Memory B cell (primary cell): ENCODE measurements around the gene LDLRAD2.
A peak's percentile ranks its signal among the peaks of the same experiment; 100 is the strongest.
"Not testable (repeated sequence)": the region's sequence is repeated elsewhere in the genome, so short reads cannot be mapped to it uniquely, and the experiment has no call there.

Source experiments
- ATAC-seq: fragments of 150-1000 bp; cut with Tn5 transposase; 2 replicates; pipeline ENCODE4 v1.10.0; 2021; ENCODE audit warnings: low read depth, mild to moderate bottlenecking, moderate library complexity
- DNase-seq, 2 donors: peaks; one replicate each; pipeline ENCODE4 v3.0.0; 2022; ENCODE audit warnings: low spot score in 2 of 2
- H3K27ac Mint-ChIP-seq: one replicate; pipeline ENCODE4 v1.8.0; 2022; ENCODE audit warnings: mild to moderate bottlenecking, moderate library complexity, mixed read lengths
- H3K27me3 Mint-ChIP-seq: one replicate; pipeline ENCODE4 v1.8.0; 2022; ENCODE audit warnings: mixed read lengths
- H3K36me3 Mint-ChIP-seq: one replicate; pipeline ENCODE4 v1.8.0; 2022; ENCODE audit warnings: mild to moderate bottlenecking, mixed read lengths
- H3K4me1 Mint-ChIP-seq: one replicate; pipeline ENCODE4 v1.8.0; 2022; ENCODE audit warnings: mixed read lengths
- H3K4me3 Mint-ChIP-seq: one replicate; pipeline ENCODE4 v1.8.0; 2022; ENCODE audit warnings: mild to moderate bottlenecking, moderate library complexity, mixed read lengths
- H3K9me3 Mint-ChIP-seq: one replicate; pipeline ENCODE4 v1.8.0; 2022; ENCODE audit warnings: mixed read lengths

Gene LDLRAD2

GRCh38 chr1:21811875-21812305 is at the start of gene LDLRAD2:
LDLRAD2 (plus strand) TSS chr1:21812265; CDS start chr1:21812452, 187 bp downstream.
- H3K36me3 Mint-ChIP-seq, result no peaks in the 10 kb centered on the region
- ATAC-seq (no peak), DNase-seq (no peak)
- H3K27ac Mint-ChIP-seq, result no peak within 1 kb of the TSS
- peaks cover 8% of the 10 kb centered on the region for H3K4me1 Mint-ChIP-seq
- H3K4me3 Mint-ChIP-seq, result no peak within 1 kb of the TSS
- H3K9me3 Mint-ChIP-seq, result no peaks in the 10 kb centered on the region
- peaks cover 7% of the 10 kb centered on the region for H3K27me3 Mint-ChIP-seq

- Mint-ChIP-seq H3K27ac (peak overlapping the region; percentile 75), H3K27me3 (no peaks in the 10 kb centered on the region), H3K9me3 (no peaks in the 10 kb centered on the region), H3K36me3 (peaks cover 2% of the 10 kb centered on the region), H3K4me1 (peaks cover 29% of the 10 kb centered on the region), H3K4me3 (no peak overlapping the region)
- ATAC-seq, result no peak
- no peak for DNase-seq
Observed at GRCh38 chr1:21763236-21763635, 48.8 kb upstream of the LDLRAD2 start.

GRCh38 chr1:21763694-21764419 is 48.2 kb upstream of the LDLRAD2 start:
- peaks cover 34% of the 10 kb centered on the region for H3K4me1 Mint-ChIP-seq
- DNase-seq (no peak), ATAC-seq (no peak)
- no peaks in the 10 kb centered on the region for H3K9me3 Mint-ChIP-seq
- no peak overlapping the region for H3K27ac Mint-ChIP-seq
- no peak overlapping the region for H3K4me3 Mint-ChIP-seq
- peaks cover 3% of the 10 kb centered on the region for H3K36me3 Mint-ChIP-seq
- no peaks in the 10 kb centered on the region for H3K27me3 Mint-ChIP-seq

GRCh38 chr1:21764615-21765423 is 47.2 kb upstream of the LDLRAD2 start:
- Mint-ChIP-seq H3K27ac (no peak overlapping the region), H3K4me1 (peaks cover 32% of the 10 kb centered on the region), H3K27me3 (no peaks in the 10 kb centered on the region), H3K36me3 (peaks cover 7% of the 10 kb centered on the region), H3K4me3 (no peak overlapping the region), H3K9me3 (no peaks in the 10 kb centered on the region)
- DNase-seq, result no peak
- ATAC-seq, result no peak

GRCh38 chr1:21766210-21766609 is 45.9 kb upstream of the LDLRAD2 start:
- H3K4me1 Mint-ChIP-seq, result peaks cover 33% of the 10 kb centered on the region

GRCh38 chr1:21767106-21767505 is 45.0 kb upstream of the LDLRAD2 start:
- DNase-seq, H3K36me3 Mint-ChIP-seq, H3K4me3 Mint-ChIP-seq, H3K27ac Mint-ChIP-seq, H3K27me3 Mint-ChIP-seq, H3K9me3 Mint-ChIP-seq, ATAC-seq: not testable (repeated sequence)
- peaks cover 32% of the 10 kb centered on the region for H3K4me1 Mint-ChIP-seq

More at GRCh38 chr1:21766210-21766609, 45.9 kb upstream of the LDLRAD2 start:
- Mint-ChIP-seq H3K9me3 (no peaks in the 10 kb centered on the region), H3K27me3 (no peaks in the 10 kb centered on the region), H3K27ac (no peak overlapping the region), H3K36me3 (peaks cover 10% of the 10 kb centered on the region), H3K4me3 (no peak overlapping the region)
- ATAC-seq (no peak), DNase-seq (no peak)

- H3K4me3 Mint-ChIP-seq, result no peak overlapping the region
- ATAC-seq (no peak), DNase-seq (no peak)
- H3K36me3 Mint-ChIP-seq, result peaks cover 12% of the 10 kb centered on the region
- no peaks in the 10 kb centered on the region for H3K9me3 Mint-ChIP-seq
- H3K27me3 Mint-ChIP-seq, result no peaks in the 10 kb centered on the region
- H3K27ac Mint-ChIP-seq, result peak overlapping the region; percentile 28
- peaks cover 29% of the 10 kb centered on the region for H3K4me1 Mint-ChIP-seq
Observed at GRCh38 chr1:21770201-21770600, 41.9 kb upstream of the LDLRAD2 start.

GRCh38 chr1:21770602-21771001 is 41.5 kb upstream of the LDLRAD2 start:
- not testable (repeated sequence) for H3K27ac Mint-ChIP-seq, H3K9me3 Mint-ChIP-seq, H3K4me3 Mint-ChIP-seq, ATAC-seq, DNase-seq, H3K27me3 Mint-ChIP-seq
- peaks cover 11% of the 10 kb centered on the region for H3K36me3 Mint-ChIP-seq
- peaks cover 28% of the 10 kb centered on the region for H3K4me1 Mint-ChIP-seq

- not testable (repeated sequence) for ATAC-seq, H3K27me3 Mint-ChIP-seq, H3K27ac Mint-ChIP-seq, H3K9me3 Mint-ChIP-seq, H3K4me3 Mint-ChIP-seq, DNase-seq
- Mint-ChIP-seq H3K36me3 (peaks cover 15% of the 10 kb centered on the region), H3K4me1 (peaks cover 31% of the 10 kb centered on the region)
Observed at GRCh38 chr1:21771672-21772071, 40.4 kb upstream of the LDLRAD2 start.

- Mint-ChIP-seq H3K27ac (peak overlapping the region; percentile 74), H3K36me3 (peaks cover 21% of the 10 kb centered on the region), H3K4me1 (peaks cover 34% of the 10 kb centered on the region), H3K27me3 (no peaks in the 10 kb centered on the region), H3K9me3 (peaks cover 2% of the 10 kb centered on the region), H3K4me3 (peak overlapping the region; percentile 27)
- ATAC-seq, result peak; percentile 73
- DNase-seq, result no peak
Observed at GRCh38 chr1:21773585-21773984, 38.5 kb upstream of the LDLRAD2 start.

- no peaks in the 10 kb centered on the region for H3K27me3 Mint-ChIP-seq
- H3K4me1 Mint-ChIP-seq, result peaks cover 35% of the 10 kb centered on the region
- DNase-seq (no peak), ATAC-seq (no peak)
- no peak overlapping the region for H3K4me3 Mint-ChIP-seq
- peaks cover 2% of the 10 kb centered on the region for H3K9me3 Mint-ChIP-seq
- peaks cover 16% of the 10 kb centered on the region for H3K36me3 Mint-ChIP-seq
- H3K27ac Mint-ChIP-seq, result peak overlapping the region; percentile 58
Observed at GRCh38 chr1:21774835-21775549, 37.1 kb upstream of the LDLRAD2 start.

- Mint-ChIP-seq H3K9me3 (peaks cover 2% of the 10 kb centered on the region), H3K27me3 (no peaks in the 10 kb centered on the region), H3K4me3 (no peak overlapping the region), H3K36me3 (peaks cover 14% of the 10 kb centered on the region), H3K4me1 (peaks cover 37% of the 10 kb centered on the region), H3K27ac (peak overlapping the region; percentile 58)
- DNase-seq, result no peak
- no peak for ATAC-seq
Observed at GRCh38 chr1:21775550-21775914, 36.5 kb upstream of the LDLRAD2 start.

GRCh38 chr1:21775985-21776562 is 36.0 kb upstream of the LDLRAD2 start:
- Mint-ChIP-seq H3K27ac (peak overlapping the region; percentile 58), H3K4me1 (peaks cover 37% of the 10 kb centered on the region), H3K9me3 (peaks cover 2% of the 10 kb centered on the region), H3K36me3 (peaks cover 14% of the 10 kb centered on the region), H3K4me3 (no peak overlapping the region), H3K27me3 (no peaks in the 10 kb centered on the region)
- no peak for ATAC-seq
- DNase-seq, result no peak

GRCh38 chr1:21776925-21777324 is 35.1 kb upstream of the LDLRAD2 start:
- peaks cover 37% of the 10 kb centered on the region for H3K4me1 Mint-ChIP-seq
- not testable (repeated sequence) for H3K9me3 Mint-ChIP-seq, DNase-seq, ATAC-seq, H3K27me3 Mint-ChIP-seq, H3K4me3 Mint-ChIP-seq, H3K27ac Mint-ChIP-seq
- peaks cover 14% of the 10 kb centered on the region for H3K36me3 Mint-ChIP-seq
